ENCODE results near the gene TRMT1.
"Not testable (repeated sequence)": the region's sequence is repeated elsewhere in the genome, so short reads cannot be mapped to it uniquely, and the experiment has no call there.

The TRMT1 gene

GRCh38 chr19:13150931-13151604 is 34.5 kb upstream of the TRMT1 start:
- no peak for DNase-seq (ENCODE audit: low read depth in 1 of 2, low spot score in 1 of 2)

- DNase-seq (ENCODE audit: low read depth in 1 of 2, low spot score in 1 of 2): peak; percentile 86 to 89
Measured at GRCh38 chr19:13150187-13150930, 33.8 kb upstream of the TRMT1 start, which contains the start of the genes IER2 and STX10. IER2 (plus strand) TSS chr19:13150411; CDS start chr19:13153187, 2,776 bp downstream. STX10 (minus strand) TSS chr19:13150375; CDS start chr19:13150173, 202 bp downstream.

DNA sequence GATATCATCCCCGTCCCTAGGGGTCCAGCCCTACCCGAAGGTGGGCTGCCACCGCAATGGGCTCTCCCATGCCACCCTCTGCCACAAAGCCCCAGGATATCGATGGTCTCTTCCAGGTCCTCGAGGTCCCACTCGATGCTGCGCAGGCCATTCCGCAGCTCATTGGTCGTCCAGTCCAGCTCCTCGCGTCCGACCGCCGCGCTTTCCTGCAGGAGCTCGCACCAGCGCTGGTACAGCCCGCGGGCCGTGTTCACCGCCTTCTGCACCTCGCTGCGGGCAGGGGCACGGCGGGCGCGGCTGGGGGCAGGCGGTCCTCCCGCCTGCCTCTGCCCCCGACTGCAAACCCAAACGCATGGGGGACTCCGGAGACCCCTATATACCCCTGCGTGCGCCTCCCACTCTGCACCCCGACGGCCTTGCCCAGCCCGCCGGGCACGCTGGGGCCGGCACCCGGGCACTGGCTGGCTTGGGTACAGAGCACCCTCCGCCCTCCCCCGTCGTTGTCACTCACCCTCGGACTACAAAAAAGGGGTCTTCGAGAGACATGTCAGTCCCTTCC is 33.2 kb upstream of the TRMT1 start:
- DNase-seq (ENCODE audit: low read depth in 1 of 2, low spot score in 1 of 2): no peak

DNA sequence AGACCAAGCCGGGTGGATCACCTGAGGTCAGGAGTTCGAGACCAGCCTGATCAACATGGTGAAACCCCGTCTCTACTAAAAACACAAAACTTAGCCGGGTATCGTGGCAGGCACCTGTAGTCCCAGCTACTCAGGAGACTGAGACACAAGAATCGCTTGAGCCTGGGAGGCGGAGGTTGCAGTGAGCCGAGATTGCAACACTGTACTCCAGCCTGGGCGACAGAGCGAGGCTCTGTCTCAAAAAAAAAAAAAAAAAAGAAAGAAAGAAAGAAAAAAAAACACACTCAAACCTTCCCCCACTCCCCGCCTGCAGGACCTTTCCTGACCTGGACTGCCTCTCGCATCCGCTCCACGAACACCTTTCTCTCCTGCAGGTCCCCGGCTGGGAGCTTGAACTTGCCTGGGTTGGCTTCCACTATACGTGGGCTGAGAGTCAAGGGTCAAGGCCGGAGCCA is 32.7 kb upstream of the TRMT1 start:
- DNase-seq (ENCODE audit: low read depth in 1 of 2, low spot score in 1 of 2): not testable (repeated sequence)

DNA sequence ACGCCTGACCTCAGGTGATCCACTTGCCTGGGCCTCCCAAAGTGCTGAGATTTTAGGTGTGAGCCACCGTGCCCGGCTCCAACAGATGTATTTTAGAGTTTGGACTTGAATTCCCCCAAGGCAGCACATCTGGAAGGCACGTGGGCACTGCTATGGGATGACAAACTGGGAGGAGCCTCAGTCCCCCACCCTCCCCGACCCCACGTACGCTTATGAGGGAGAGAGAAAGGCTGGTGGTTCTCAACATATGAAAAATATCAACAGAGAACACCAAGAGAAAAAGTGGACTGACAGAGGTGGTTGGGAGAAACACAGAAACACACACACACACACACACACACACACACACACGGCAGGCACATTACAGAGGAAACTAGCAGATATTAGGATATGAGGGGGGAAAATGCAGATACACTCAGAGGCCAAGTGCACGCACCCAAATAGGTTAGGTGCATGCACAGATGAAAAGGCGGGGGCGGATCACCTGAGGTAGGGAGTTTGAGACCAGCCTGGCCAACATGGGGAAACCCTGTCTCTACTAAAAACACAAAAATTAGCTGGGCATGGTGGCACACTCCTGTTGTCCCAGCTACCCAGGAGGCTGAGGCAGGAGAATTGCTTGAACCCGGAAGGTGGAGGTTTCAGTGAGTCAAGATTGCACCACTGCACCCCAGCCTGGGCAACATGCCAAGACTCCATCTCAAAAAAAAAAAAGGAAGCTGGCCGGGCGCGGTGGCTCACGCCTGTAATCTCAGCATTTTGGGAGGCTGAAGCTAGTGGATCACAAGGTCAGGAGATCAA is 30.4 kb upstream of the TRMT1 start:
- no peak for DNase-seq (ENCODE audit: low read depth in 1 of 2, low spot score in 1 of 2)

DNA sequence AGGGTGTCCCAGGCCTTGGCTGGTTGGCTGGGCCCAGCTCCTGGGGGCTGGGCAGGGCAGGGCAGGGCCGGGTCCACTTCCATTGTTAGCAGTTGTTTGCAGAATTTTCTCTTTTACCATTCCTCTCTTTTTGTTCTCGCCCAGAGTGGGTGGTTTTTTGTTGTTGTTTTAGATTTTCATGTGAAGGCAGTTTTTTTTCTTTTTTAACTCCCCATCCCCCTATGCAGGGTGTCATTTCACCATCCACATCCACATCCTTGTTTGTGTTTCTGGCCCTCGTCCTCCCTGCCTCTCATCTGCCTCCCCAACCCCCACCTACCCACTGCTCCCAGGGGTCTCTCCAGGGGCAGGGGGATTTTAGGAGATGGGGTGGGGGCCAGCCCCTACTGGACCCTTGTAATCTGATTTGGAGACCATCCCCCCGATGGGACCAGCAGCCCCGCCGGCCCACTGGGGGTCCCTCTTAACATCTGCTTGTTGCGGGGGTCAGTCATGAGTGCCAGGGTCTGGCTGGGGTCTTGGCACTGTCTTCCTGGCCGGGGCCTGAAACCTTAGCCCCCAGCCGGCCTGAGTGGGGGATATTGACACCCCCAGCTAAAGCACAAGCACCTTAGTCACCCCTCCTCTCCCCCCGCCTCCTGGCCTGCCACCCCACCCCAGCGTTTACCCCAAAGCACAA is 23.2 kb upstream of the TRMT1 start:
- no peak for DNase-seq (ENCODE audit: low read depth in 1 of 2, low spot score in 1 of 2)

GRCh38 chr19:13138916-13139198 is 22.3 kb upstream of the TRMT1 start:
- no peak for DNase-seq (ENCODE audit: low read depth in 1 of 2, low spot score in 1 of 2)

- no peak for DNase-seq (ENCODE audit: low read depth in 1 of 2, low spot score in 1 of 2)
Measured at GRCh38 chr19:13138171-13138915, 21.8 kb upstream of the TRMT1 start.

DNA sequence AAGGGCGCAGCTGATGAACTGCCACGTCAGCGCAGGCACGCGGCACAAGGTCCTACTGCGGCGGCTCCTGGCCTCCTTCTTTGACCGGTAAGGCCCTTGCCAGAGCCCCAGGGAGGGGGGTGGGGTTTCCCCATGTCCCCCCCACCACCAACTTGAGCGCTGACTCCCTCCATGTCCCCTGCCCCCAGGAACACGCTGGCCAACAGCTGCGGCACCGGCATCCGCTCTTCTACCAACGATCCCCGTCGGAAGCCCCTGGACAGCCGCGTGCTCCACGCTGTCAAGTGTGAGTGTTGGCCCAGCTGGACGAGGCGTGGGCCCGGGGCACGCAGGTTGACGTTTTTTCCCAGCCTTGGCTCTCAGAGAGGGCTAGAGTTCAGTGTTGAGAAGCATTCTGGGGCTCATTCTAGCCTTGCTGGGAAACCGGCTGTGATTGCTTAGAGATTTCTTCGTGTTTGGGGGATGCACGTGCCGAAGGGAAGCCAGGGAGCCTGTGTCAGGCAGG is 20.8 kb upstream of the TRMT1 start:
- DNase-seq (ENCODE audit: low read depth in 1 of 2, low spot score in 1 of 2): no peak

GRCh38 chr19:13135068-13136062 is 18.8 kb upstream of the TRMT1 start:
- DNase-seq (ENCODE audit: low read depth in 1 of 2, low spot score in 1 of 2): no peak

- no peak for DNase-seq (ENCODE audit: low read depth in 1 of 2, low spot score in 1 of 2)
Measured at GRCh38 chr19:13134626-13135025, 18.1 kb upstream of the TRMT1 start.

DNA sequence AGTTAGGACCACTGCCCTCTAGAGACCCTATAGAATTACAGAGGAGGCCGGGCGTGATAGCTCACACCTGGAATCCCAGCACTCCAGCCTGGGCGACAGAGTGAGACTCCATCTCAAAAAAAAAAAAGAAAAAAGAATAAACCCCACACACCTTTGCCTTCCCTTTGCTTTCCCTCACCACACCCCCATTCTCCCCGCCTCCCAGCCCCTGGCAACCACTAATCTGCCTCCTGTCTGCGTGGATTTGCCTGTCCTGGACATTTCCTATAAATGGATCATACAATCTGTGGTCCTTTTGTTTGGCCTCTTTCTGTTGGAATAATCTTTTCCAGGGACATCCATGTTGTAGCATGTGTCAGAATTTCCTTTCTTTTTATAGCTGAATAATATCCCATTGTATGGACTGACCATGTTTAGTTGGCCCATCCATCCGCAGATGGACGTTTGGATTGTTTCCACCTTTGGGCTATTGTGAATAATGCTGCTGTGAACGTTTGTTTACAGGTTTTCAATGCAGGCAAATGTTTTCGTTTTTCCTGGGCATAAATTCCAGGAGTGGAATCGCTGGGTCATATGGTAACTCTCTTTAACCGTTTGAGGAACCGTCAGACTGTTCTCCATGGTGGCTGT is 16.8 kb upstream of the TRMT1 start:
- no peak for DNase-seq (ENCODE audit: low read depth in 1 of 2, low spot score in 1 of 2)

- DNase-seq (ENCODE audit: low read depth in 1 of 2, low spot score in 1 of 2): peak in 1 of 2 donors; percentile 27
Measured at GRCh38 chr19:13132471-13133180, 16.1 kb upstream of the TRMT1 start.

DNA sequence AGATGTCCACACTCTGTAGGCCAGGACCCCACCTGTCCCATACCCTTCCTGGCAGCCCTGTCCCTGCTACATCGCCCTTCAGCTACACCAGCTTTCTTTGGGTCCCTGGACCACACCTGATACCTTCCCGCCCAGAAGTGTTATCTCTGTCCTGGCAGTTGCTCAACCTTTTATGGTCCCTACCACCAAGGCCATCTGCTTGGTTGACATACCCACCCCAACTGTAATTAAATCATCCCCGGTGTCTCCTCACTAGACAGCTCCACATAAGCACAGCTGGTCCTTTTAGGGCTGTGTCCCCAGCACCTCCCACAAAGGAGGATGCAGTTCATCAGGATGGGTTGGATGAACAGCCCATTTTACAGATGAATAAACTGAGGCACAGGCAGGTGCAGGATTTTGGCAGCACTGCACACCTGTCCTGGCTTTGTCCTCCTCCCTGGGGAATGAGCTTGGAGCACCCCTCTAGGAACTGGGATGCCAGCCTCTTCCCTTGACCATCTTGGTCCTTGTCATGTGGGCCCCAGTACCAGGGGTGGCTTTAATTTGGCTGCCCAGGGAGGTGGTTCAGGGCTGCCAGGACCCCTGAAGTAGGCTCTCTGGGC is 14.4 kb upstream of the TRMT1 start:
- no peak for DNase-seq (ENCODE audit: low read depth in 1 of 2, low spot score in 1 of 2)

DNA sequence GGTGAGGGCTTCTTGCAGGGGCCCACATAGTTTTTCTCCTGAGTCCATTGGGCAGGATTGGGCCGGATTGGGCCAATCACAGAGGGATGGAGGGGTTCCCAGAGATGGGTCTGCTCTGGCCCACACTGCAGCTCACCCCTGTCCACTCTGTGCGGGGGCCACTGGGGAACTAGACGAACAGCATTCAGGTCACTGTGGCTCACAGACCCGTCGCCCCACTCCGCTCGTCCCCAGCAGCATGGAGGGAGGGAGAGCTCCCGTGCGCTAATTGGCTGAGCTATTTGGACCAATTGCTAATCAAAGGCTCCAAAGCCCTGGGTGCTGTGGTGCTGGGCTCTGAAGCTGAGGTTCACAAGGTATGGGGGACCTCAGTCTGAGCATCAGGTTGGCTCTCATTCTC is 12.8 kb upstream of the TRMT1 start:
- no peak for DNase-seq (ENCODE audit: low read depth in 1 of 2, low spot score in 1 of 2)

GRCh38 chr19:13128583-13128982 is 12.0 kb upstream of the TRMT1 start:
- DNase-seq (ENCODE audit: low read depth in 1 of 2, low spot score in 1 of 2): no peak

- no peak for DNase-seq (ENCODE audit: low read depth in 1 of 2, low spot score in 1 of 2)
Measured at GRCh38 chr19:13127811-13128575, 11.5 kb upstream of the TRMT1 start.
